ENCODE results near the gene GATM.

DNA sequence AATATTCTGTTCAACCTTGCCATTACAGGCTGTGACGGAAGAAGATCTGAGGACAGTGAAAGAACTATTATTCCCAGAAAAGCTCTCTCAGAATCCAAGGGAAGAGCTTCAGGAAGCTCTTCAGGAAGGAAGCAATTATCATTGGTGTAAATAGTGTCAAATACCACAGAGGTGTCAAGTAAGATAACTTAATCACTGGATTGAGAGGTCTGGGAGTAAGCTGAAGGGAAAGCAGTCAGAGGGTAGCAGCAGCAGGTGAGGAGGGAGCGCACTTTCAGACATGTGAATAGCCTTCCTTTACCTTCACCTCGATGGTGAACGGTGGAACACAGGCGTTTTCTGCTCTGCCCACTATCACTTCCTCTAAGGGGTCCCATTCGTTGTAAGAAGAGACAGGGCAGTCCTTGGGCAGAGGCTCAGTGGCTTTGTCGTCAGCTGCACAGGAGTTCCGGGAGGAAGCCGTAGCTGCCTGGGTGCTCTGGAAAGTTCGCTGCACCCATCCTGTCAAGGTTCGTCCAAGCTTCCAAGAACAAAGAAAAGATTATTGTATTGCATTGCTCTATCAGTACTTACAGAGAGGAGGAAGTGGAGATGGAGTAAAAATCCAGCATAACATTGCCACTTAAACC, 1.9 kb downstream of the GATM start:
- TF ChIP-seq, protein P1, sequence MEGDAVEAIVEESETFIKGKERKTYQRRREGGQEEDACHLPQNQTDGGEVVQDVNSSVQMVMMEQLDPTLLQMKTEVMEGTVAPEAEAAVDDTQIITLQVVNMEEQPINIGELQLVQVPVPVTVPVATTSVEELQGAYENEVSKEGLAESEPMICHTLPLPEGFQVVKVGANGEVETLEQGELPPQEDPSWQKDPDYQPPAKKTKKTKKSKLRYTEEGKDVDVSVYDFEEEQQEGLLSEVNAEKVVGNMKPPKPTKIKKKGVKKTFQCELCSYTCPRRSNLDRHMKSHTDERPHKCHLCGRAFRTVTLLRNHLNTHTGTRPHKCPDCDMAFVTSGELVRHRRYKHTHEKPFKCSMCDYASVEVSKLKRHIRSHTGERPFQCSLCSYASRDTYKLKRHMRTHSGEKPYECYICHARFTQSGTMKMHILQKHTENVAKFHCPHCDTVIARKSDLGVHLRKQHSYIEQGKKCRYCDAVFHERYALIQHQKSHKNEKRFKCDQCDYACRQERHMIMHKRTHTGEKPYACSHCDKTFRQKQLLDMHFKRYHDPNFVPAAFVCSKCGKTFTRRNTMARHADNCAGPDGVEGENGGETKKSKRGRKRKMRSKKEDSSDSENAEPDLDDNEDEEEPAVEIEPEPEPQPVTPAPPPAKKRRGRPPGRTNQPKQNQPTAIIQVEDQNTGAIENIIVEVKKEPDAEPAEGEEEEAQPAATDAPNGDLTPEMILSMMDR (IDR thresholded peaks at IDR 0.05), result no peak
- TF ChIP-seq POLR2A (IDR thresholded peaks at IDR 0.05), result no peak
- TF ChIP-seq POLR2AphosphoS5 (IDR thresholded peaks at IDR 0.05), result no peak
- TF ChIP-seq EP300 (IDR thresholded peaks at IDR 0.05), result no peak
